CD14-positive monocyte (primary cell): Measurements from ENCODE around the gene TOR1AIP2. TPM values are rescaled to one million over a fixed set of nuclear protein-coding genes. Genes with fewer than 3 reads are reported as not detected.
"Not testable (repeated sequence)": the region's sequence is repeated elsewhere in the genome, so short reads cannot be mapped to it uniquely, and the experiment has no call there.

ENCODE experiments used
- DNase-seq, 3 donors: peaks; one replicate each; pipeline ENCODE4 v3.0.0-alpha.2; 2011 to 2022
- H2AFZ ChIP-seq: 2 replicates; pipeline ENCODE4 v1.6.0; 2012; ENCODE audit warnings: mild to moderate bottlenecking, low read depth, low read length, inconsistent platforms; ENCODE audit not compliant: insufficient read depth, poor library complexity, severe bottlenecking
- H3K27ac ChIP-seq, 2 donors: 1 replicate in 1 of 2; 2 replicates in 1 of 2; pipeline ENCODE4 v1.5.1; 2012 to 2013; ENCODE audit warnings: low read length in 2 of 2, control low read depth in 1 of 2, inconsistent platforms in 1 of 2, low read depth in 1 of 2, mild to moderate bottlenecking in 1 of 2
- H3K27me3 ChIP-seq, 2 donors: one replicate each; pipeline versions ENCODE4 v1.6.0 to v1.6.1; 2011 to 2013; ENCODE audit warnings: low read length in 2 of 2; ENCODE audit not compliant: control insufficient read depth in 2 of 2, insufficient read depth in 2 of 2
- H3K36me3 ChIP-seq, 2 donors: replicated peaks in 1 of 2; 1 replicate in 1 of 2; 2 replicates in 1 of 2; pipeline versions ENCODE4 v1.5.1 to v1.6.1; 2012 to 2013; ENCODE audit warnings: low read length in 2 of 2, control low read depth in 1 of 2, inconsistent platforms in 1 of 2, mild to moderate bottlenecking in 1 of 2; ENCODE audit not compliant: insufficient read depth in 2 of 2, control insufficient read depth in 1 of 2
- H3K4me1 ChIP-seq, 2 donors: 1 replicate in 1 of 2; 2 replicates in 1 of 2; pipeline versions ENCODE4 v1.5.1 to v1.6.1; 2012 to 2013; ENCODE audit warnings: low read length in 2 of 2, control low read depth in 1 of 2, inconsistent platforms in 1 of 2, mild to moderate bottlenecking in 1 of 2, moderate library complexity in 1 of 2; ENCODE audit not compliant: insufficient read depth in 2 of 2, control insufficient read depth in 1 of 2
- H3K4me2 ChIP-seq: replicated peaks from 2 replicates; pipeline ENCODE3; 2012; ENCODE audit warnings: low read length, moderate library complexity, mild to moderate bottlenecking; ENCODE audit not compliant: poor library complexity, severe bottlenecking; ENCODE audit errors: extremely low read depth
- H3K4me3 ChIP-seq, 3 experiments: fragments of 200-600 bp in 1 of 3; sonication (generic) in 1 of 3; replicated peaks in 1 of 3; 1 replicate in 2 of 3; 2 replicates in 1 of 3; pipeline ENCODE4 v1.5.1; 2011 to 2013; ENCODE audit warnings: low read length in 3 of 3, mild to moderate bottlenecking in 3 of 3, control low read depth in 2 of 3, low read depth in 2 of 3, inconsistent platforms in 1 of 3, moderate library complexity in 1 of 3
- H3K79me2 ChIP-seq: 2 replicates; pipeline ENCODE4 v1.6.0; 2012; ENCODE audit warnings: mild to moderate bottlenecking, control low read depth, inconsistent platforms, low read length, moderate library complexity; ENCODE audit not compliant: insufficient read depth
- H3K9ac ChIP-seq: 2 replicates; pipeline ENCODE4 v1.6.0; 2017; ENCODE audit warnings: low read length, mild to moderate bottlenecking; ENCODE audit not compliant: insufficient read depth, poor library complexity, severe bottlenecking
- H3K9me3 ChIP-seq, 2 donors: replicated peaks in 1 of 2; 1 replicate in 1 of 2; 2 replicates in 1 of 2; pipeline versions ENCODE4 v1.5.1 to v1.6.1; 2012 to 2013; ENCODE audit warnings: low read length in 2 of 2, control low read depth in 1 of 2; ENCODE audit not compliant: control insufficient read depth in 1 of 2, insufficient read depth in 1 of 2
- H4K20me1 ChIP-seq: 2 replicates; pipeline ENCODE4 v1.6.0; 2012; ENCODE audit warnings: mild to moderate bottlenecking, low read length, control low read depth, moderate library complexity; ENCODE audit not compliant: insufficient read depth
- H3K27ac Mint-ChIP-seq, 7 donors: one replicate each; pipeline ENCODE4 v1.8.0; 2020; ENCODE audit warnings: mild to moderate bottlenecking in 7 of 7, mixed read lengths in 7 of 7, moderate library complexity in 6 of 7, inconsistent platforms in 2 of 7
- H3K27me3 Mint-ChIP-seq, 3 donors: one replicate each; pipeline ENCODE4 v1.8.0; 2021 to 2022; ENCODE audit warnings: low read depth in 3 of 3, mild to moderate bottlenecking in 3 of 3, mixed read lengths in 3 of 3, moderate library complexity in 3 of 3, inconsistent platforms in 1 of 3
- H3K36me3 Mint-ChIP-seq, 2 donors: one replicate each; pipeline ENCODE4 v1.8.0; 2020; ENCODE audit warnings: mixed read lengths in 2 of 2, inconsistent platforms in 1 of 2, mild to moderate bottlenecking in 1 of 2
- H3K4me1 Mint-ChIP-seq: one replicate; pipeline ENCODE4 v1.8.0; 2020; ENCODE audit warnings: mild to moderate bottlenecking, mixed read lengths
- H3K4me3 Mint-ChIP-seq, 2 donors: one replicate each; pipeline ENCODE4 v1.8.0; 2020; ENCODE audit warnings: mild to moderate bottlenecking in 2 of 2, mixed read lengths in 2 of 2, moderate library complexity in 1 of 2
- H3K9me3 Mint-ChIP-seq, 7 donors: one replicate each; pipeline ENCODE4 v1.8.0; 2020 to 2022; ENCODE audit warnings: mixed read lengths in 7 of 7, mild to moderate bottlenecking in 6 of 7, moderate library complexity in 6 of 7, inconsistent platforms in 2 of 7
- WGBS: methylation state at CpG from one replicate; pipeline ENCODE4 v1.1.5; 2013; ENCODE audit warnings: missing lambda C conversion rate; ENCODE audit not compliant: insufficient coverage; 5-methylcytosine and 5-hydroxymethylcytosine counted together
- intact Hi-C, 2 donors: fragments of 100-400 bp; cut with micrococcal nuclease; formaldehyde crosslinking; loops; one replicate each; pipeline versions ENCODE4 v1.15.0 to v1.15.1; 2023
- polyA plus RNA-seq, 3 donors: library from polyadenylated mRNA; depleted of rRNA in 1 of 3; unstranded in 2 of 3; stranded (reverse) in 1 of 3; fragments of 300-500 nt in 2 of 3; fragments of >200 nt in 1 of 3; fragmentation: Illumina TruSeq in 2 of 3; gene quantifications; 1 replicate in 2 of 3; 2 replicates in 1 of 3; pipeline ENCODE4 v1.2.3, GENCODE V29; 2012 to 2021
- TF ChIP-seq, protein P1 (sequence below): fragments of 200-600 bp; IDR thresholded peaks from one replicate; pipeline ENCODE4 v1.8.0; 2022; ENCODE audit warnings: antibody characterized with exemption, mild to moderate bottlenecking

Gene TOR1AIP2
- polyA plus RNA-seq, 3 donors = 9.9 to 21.5 (median 20.5) TPM

DNA sequence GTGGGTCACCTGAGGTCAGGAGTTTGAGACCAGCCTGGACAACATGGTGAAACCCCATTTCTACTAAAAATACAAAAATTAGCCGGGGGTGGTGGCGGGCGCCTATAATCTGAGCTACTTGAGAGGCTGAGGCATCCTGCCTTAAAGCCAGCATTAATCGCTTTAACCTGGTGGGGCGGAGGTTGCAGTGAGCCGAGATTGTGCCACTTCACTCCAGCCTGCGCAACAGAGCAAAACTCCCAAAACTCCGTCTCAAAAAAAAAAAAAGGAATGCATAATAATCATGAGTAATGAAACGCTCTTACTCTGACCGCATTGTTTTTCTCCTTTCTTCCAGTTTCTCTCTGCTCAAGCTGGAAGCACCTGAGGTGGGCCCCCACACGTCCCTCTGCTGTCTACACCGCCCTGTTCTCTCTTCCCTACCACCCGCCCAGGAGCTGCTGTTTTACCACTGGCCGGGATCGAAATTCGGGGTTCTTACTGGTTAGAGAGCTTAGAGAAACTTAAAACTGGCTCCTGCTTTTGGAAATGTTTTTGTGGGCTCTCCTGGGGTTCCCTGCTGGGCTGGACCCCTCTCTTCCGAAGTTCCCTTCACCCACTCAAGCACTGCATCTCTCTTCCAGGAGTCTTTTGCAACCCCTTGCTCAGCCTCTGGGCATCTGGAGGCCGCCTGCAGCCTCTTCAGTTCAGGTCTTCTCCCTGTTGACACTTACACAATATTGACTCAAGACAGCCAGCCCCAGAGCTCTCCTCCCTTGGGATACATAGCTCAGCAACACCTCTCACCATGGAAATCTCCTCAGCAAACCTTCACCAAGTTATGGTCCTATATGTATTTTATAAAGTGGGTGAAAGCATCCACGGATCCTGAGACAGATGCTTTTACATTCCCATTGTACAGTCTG lies 72.1 kb downstream of the TOR1AIP2 start:
- no peak for DNase-seq
- Histone ChIP-seq H4K20me1 (no peaks in the 10 kb centered on the region), H3K79me2 (no peaks in the 10 kb centered on the region), H3K4me2 (no peak overlapping the region), H3K4me3 (no peak overlapping the region), H3K27ac (no peak overlapping the region), H3K27me3 (no peaks in the 10 kb centered on the region), H3K36me3 (no peaks in the 10 kb centered on the region), H2AFZ (no peak overlapping the region), H3K9ac (no peak overlapping the region), H3K4me1 (peaks cover 0 to 2% of the 10 kb centered on the region in 2 donors), H3K9me3 (no peaks in the 10 kb centered on the region)
- WGBS = 88% methylated on average over 5 of the region's 19 CpGs
- no peaks in the 10 kb centered on the region for H3K36me3 Mint-ChIP-seq
- H3K4me3 Mint-ChIP-seq = no peak overlapping the region
- peaks cover 2 to 6% (median 3%) of the 10 kb centered on the region in 3 donors for H3K27me3 Mint-ChIP-seq
- H3K9me3 Mint-ChIP-seq = no peaks in the 10 kb centered on the region
- intact Hi-C loops = loop anchor here in 1 of 2 donors (5.0 kb wide), 1 partner anchor 728 kb away; no protein-coding TSS in a partner anchor
- no peak overlapping the region for H3K27ac Mint-ChIP-seq
- peaks cover 2% of the 10 kb centered on the region for H3K4me1 Mint-ChIP-seq
- TF ChIP-seq, protein P1, sequence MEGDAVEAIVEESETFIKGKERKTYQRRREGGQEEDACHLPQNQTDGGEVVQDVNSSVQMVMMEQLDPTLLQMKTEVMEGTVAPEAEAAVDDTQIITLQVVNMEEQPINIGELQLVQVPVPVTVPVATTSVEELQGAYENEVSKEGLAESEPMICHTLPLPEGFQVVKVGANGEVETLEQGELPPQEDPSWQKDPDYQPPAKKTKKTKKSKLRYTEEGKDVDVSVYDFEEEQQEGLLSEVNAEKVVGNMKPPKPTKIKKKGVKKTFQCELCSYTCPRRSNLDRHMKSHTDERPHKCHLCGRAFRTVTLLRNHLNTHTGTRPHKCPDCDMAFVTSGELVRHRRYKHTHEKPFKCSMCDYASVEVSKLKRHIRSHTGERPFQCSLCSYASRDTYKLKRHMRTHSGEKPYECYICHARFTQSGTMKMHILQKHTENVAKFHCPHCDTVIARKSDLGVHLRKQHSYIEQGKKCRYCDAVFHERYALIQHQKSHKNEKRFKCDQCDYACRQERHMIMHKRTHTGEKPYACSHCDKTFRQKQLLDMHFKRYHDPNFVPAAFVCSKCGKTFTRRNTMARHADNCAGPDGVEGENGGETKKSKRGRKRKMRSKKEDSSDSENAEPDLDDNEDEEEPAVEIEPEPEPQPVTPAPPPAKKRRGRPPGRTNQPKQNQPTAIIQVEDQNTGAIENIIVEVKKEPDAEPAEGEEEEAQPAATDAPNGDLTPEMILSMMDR = no peak

DNA sequence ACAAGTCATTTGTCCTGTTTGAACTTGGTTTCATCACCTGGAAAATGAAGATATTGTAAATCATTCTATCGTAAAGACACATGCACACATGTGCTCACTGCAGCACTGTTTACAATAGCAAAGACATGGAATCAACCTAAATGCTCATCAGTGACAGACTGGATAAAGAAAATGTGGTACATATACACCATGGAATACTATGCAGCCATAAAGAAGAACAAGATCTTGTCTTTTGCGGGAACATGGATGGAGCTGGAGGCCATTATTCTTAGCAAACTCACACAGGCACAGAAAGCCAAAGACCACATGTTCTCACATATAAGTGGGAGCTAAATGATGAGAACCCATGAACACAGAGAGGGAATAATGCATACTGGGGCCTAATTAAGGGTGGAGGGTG lies 73.2 kb downstream of the TOR1AIP2 start:
- no CpG with 5 or more reads among the region's 2 CpGs for WGBS
- H2AFZ ChIP-seq, H3K9ac ChIP-seq, H3K9me3 Mint-ChIP-seq, intact Hi-C loops, H4K20me1 ChIP-seq, H3K4me3 ChIP-seq, H3K27me3 ChIP-seq, H3K79me2 ChIP-seq, H3K4me2 ChIP-seq, H3K27me3 Mint-ChIP-seq, H3K4me3 Mint-ChIP-seq, H3K27ac Mint-ChIP-seq, H3K36me3 Mint-ChIP-seq, H3K27ac ChIP-seq, H3K4me1 Mint-ChIP-seq, H3K4me1 ChIP-seq, DNase-seq, H3K36me3 ChIP-seq, H3K9me3 ChIP-seq: not testable (repeated sequence)
